C4-2B (cell line): ENCODE results near the gene CLEC3A.

ENCODE experiments used
- H3K27ac ChIP-seq: fragments of 450-650 bp; 2 replicates; pipeline ENCODE4 v1.5.1; 2017
- ZFX ChIP-seq: fragments of 450-650 bp; IDR thresholded peaks from 2 replicates; pipeline ENCODE4 v1.6.1; 2017
- TF ChIP-seq, protein P1 (sequence below): fragments of 450-650 bp; conservative IDR thresholded peaks from 2 replicates; pipeline ENCODE4 v1.5.1; 2017; ENCODE audit warnings: mild to moderate bottlenecking

Gene CLEC3A

DNA sequence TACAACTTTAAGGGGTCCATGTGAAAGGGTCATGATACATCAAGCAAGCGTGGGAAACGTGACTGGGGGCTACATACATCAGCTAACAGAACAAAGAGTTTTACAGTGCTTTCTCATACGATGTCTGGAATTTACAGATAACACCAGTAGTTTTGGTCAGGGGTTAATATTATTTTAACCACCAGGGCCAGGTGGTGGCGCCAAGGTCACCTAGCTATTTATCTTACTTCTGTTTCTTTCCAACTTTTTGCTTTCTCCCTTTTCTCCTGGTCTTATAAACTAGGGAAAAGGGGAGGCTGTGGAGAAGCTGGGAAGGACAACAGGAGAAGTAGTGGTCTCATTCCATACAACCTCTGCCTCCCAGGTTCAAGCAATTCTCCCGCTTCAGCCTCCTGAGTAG lies 37.9 kb downstream of the CLEC3A start:
- H3K27ac ChIP-seq, result no peak overlapping the region
- TF ChIP-seq, protein P1, sequence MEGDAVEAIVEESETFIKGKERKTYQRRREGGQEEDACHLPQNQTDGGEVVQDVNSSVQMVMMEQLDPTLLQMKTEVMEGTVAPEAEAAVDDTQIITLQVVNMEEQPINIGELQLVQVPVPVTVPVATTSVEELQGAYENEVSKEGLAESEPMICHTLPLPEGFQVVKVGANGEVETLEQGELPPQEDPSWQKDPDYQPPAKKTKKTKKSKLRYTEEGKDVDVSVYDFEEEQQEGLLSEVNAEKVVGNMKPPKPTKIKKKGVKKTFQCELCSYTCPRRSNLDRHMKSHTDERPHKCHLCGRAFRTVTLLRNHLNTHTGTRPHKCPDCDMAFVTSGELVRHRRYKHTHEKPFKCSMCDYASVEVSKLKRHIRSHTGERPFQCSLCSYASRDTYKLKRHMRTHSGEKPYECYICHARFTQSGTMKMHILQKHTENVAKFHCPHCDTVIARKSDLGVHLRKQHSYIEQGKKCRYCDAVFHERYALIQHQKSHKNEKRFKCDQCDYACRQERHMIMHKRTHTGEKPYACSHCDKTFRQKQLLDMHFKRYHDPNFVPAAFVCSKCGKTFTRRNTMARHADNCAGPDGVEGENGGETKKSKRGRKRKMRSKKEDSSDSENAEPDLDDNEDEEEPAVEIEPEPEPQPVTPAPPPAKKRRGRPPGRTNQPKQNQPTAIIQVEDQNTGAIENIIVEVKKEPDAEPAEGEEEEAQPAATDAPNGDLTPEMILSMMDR, result peak; percentile 39
- no peak for TF ChIP-seq ZFX

GRCh38 chr16:78060809-78061208 lies 38.5 kb downstream of the CLEC3A start:
- H3K27ac ChIP-seq, result no peak overlapping the region
- TF ChIP-seq ZFX, result no peak
- TF ChIP-seq, protein P1, result no peak

GRCh38 chr16:78065319-78065718 lies 43.0 kb downstream of the CLEC3A start:
- TF ChIP-seq ZFX, result no peak
- TF ChIP-seq, protein P1, result no peak
- no peak overlapping the region for H3K27ac ChIP-seq

- no peak overlapping the region for H3K27ac ChIP-seq
- TF ChIP-seq ZFX, result no peak
- TF ChIP-seq, protein P1, result no peak
Observed at GRCh38 chr16:78069913-78070312, 47.6 kb downstream of the CLEC3A start.

GRCh38 chr16:78072275-78072674 lies 49.9 kb downstream of the CLEC3A start:
- no peak overlapping the region for H3K27ac ChIP-seq
- no peak for TF ChIP-seq ZFX
- TF ChIP-seq, protein P1, result no peak

GRCh38 chr16:78075800-78076199 lies 53.5 kb downstream of the CLEC3A start:
- no peak for TF ChIP-seq ZFX
- TF ChIP-seq, protein P1, result no peak

DNA sequence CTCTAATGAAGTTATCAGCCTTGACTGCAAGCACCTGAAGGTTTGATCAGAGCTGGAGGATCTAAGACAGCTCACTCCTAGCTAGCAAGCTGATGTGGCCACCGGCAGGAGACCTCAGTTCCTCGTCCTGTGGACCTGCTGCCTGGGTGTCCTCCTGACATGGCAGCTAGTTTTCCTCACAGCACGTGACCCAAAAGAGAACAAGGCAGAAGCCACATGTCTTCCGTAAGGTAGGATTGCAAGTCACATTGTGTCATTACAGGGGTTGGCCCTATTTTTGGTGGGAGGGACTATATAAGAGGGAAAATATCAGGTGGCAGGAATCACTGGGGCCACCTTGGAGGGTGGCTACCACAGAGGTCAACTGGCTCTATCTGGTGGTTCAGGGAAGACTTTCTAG lies 59.0 kb downstream of the CLEC3A start:
- TF ChIP-seq, protein P1, result no peak
- no peak for TF ChIP-seq ZFX
- no peak overlapping the region for H3K27ac ChIP-seq

More at GRCh38 chr16:78075800-78076199, 53.5 kb downstream of the CLEC3A start:
- H3K27ac ChIP-seq, result no peak overlapping the region
